Esophagus squamous epithelium (tissue), 4 donors: Measurements from ENCODE around the gene MCF2.

Source experiments
- POLR2A ChIP-seq, 4 donors: fragments of 450-650 bp; IDR thresholded peaks; one replicate each; pipeline ENCODE4 v1.6.1; 2017; ENCODE audit warnings: antibody characterized with exemption in 4 of 4, mild to moderate bottlenecking in 4 of 4, moderate library complexity in 3 of 4
- TF ChIP-seq, protein P1 (sequence below), 6 experiments: fragments of 450-650 bp in 4 of 6; fragments of 200-600 bp in 2 of 6; sonication (generic) in 2 of 6; IDR thresholded peaks; one replicate each; pipeline ENCODE4 v1.5.1; 2016 to 2019; ENCODE audit warnings: antibody characterized with exemption in 6 of 6, mild to moderate bottlenecking in 4 of 6, moderate library complexity in 4 of 6

DNA sequence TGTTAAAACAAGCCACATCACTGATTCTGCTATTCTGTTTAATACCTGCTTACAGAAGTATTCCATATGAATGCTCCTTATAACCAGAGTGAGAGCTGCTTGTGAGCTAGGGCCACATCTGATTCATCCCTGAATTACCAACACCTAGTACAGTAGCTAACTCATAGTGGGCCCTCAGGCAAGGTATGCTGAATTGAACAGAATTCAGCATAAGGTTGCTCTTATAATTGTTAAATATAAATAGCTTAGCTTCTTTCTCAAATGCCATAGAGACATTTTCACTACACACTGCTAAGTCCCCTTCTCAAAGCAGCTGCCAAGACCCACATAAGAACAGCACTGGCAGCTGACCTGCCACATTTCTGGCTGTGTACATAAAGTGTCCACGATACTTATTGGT, 27.0 kb upstream of the MCF2 start:
- TF ChIP-seq, protein P1, sequence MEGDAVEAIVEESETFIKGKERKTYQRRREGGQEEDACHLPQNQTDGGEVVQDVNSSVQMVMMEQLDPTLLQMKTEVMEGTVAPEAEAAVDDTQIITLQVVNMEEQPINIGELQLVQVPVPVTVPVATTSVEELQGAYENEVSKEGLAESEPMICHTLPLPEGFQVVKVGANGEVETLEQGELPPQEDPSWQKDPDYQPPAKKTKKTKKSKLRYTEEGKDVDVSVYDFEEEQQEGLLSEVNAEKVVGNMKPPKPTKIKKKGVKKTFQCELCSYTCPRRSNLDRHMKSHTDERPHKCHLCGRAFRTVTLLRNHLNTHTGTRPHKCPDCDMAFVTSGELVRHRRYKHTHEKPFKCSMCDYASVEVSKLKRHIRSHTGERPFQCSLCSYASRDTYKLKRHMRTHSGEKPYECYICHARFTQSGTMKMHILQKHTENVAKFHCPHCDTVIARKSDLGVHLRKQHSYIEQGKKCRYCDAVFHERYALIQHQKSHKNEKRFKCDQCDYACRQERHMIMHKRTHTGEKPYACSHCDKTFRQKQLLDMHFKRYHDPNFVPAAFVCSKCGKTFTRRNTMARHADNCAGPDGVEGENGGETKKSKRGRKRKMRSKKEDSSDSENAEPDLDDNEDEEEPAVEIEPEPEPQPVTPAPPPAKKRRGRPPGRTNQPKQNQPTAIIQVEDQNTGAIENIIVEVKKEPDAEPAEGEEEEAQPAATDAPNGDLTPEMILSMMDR (IDR thresholded peaks at IDR 0.05), result no peak
- TF ChIP-seq POLR2A (IDR thresholded peaks at IDR 0.05), result no peak
